HL-60 (cell line): ENCODE results near the gene POLN.
"Not testable (repeated sequence)": the region's sequence is repeated elsewhere in the genome, so short reads cannot be mapped to it uniquely, and the experiment has no call there.

Source experiments
- POLR2AphosphoS5 ChIP-seq: IDR thresholded peaks from 2 replicates; pipeline ENCODE4 v1.6.1; 2012; ENCODE audit warnings: low read depth
- TF ChIP-seq, protein P1 (sequence below): IDR thresholded peaks from one replicate; pipeline ENCODE4 v1.5.1; 2011; ENCODE audit warnings: low read length, control low read depth, inconsistent platforms; ENCODE audit not compliant: insufficient read depth

DNA sequence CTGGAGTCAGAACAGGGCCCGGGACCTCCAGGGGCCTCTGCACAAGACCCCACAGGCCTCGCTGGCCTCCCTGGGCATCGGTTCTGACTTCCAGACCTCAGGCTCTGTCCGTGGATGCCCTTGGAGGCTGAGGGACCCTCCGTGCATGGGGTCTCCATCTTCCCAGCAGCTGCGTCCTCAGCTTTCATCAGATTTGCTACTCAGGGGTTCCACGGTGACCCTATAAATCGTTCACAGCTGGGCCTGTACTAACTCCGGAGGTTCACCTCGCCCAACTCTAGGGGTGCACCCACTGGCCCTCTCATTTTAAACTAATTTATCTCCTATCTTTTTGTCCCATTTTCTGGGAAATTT, 33.1 kb upstream of the POLN start:
- TF ChIP-seq, protein P1, sequence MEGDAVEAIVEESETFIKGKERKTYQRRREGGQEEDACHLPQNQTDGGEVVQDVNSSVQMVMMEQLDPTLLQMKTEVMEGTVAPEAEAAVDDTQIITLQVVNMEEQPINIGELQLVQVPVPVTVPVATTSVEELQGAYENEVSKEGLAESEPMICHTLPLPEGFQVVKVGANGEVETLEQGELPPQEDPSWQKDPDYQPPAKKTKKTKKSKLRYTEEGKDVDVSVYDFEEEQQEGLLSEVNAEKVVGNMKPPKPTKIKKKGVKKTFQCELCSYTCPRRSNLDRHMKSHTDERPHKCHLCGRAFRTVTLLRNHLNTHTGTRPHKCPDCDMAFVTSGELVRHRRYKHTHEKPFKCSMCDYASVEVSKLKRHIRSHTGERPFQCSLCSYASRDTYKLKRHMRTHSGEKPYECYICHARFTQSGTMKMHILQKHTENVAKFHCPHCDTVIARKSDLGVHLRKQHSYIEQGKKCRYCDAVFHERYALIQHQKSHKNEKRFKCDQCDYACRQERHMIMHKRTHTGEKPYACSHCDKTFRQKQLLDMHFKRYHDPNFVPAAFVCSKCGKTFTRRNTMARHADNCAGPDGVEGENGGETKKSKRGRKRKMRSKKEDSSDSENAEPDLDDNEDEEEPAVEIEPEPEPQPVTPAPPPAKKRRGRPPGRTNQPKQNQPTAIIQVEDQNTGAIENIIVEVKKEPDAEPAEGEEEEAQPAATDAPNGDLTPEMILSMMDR, result not testable (repeated sequence)
- not testable (repeated sequence) for TF ChIP-seq POLR2AphosphoS5
